SKM-1 treated with dmso at 0.1 percent for 144 hours (cell line): ENCODE results near the gene KSR1.

Experiments
- DNase-seq: peaks from one replicate; lab custom pipeline; 2025; ENCODE audit not compliant: unreplicated experiment; lab: John Stamatoyannopoulos, UW

Gene KSR1

DNA sequence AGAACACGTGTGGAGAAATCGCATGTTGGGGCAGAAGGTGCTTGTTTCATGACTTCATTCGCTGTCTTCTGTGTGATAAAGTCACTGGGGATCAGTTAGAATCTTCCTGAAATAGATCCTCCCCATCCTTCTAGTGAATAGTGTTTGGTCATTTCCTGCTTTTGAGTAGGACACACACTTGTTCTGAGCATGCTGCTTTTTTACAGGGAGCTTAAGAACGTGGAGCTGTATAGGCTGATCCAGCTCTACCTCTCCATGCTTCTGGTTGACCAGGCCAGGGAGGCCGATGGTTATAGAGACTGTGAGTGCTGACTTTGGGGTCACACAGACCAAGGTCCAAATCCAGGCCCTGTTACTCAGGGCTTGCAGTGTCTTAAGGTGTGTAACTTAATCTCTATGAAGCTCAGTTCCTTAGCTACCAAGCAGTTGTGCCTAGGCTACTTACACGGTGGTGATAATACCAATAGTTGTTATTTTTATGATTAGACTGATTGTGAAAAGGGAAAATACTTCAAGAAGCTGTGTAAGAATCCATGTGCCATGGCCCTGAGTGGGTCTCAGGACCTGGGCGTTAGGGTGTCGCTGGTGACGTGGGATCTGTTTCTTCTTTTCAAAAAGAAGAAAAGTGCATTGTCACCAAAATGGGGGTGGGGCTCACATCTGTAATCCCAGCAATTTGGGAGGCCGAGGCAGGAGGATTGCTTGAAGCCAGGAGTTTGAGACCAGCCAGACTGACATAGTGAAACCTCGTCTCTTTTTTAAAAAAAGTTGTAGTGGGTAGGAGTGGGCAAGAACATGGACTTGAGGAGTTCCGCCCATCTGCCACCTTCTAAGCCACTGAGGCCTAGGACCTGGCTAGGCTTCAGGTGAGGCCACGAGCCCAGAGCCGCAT, 110.7 kb downstream of the KSR1 start:
- DNase-seq = no peak

DNA sequence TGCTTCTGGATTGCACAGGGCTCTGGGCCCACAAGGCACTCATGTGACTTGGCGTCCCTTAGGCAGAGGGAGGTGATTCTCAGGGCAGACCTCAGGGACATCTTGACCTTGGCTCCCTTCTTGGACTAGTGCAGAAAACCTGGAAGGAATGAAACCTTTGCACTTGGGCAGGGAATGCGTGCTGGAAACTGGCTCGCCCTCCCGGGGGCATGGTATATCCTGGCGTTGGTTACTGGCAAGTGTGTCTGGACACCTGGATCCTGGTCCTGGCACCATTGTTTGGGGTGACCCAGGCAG, 111.3 kb downstream of the KSR1 start:
- DNase-seq = no peak

DNA sequence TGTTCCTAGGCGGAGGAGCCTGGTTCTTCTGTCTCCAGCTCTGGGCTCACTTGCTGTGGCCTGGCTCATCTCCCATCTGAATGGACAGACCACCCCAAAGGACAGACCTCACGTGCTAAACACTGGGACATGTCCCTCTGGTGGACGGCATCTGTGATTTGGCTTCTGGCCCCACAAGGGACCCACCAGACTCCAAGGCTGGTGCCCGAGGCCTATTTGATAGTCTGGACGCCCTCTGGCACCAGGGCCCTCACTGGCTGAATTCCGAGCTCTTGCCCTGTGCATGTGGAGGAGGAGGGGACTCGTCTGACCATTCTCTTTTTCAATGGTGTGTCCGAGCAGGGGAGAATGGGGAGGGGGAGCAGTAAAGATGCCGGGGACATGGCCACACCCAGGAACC, 112.0 kb downstream of the KSR1 start:
- no peak for DNase-seq

DNA sequence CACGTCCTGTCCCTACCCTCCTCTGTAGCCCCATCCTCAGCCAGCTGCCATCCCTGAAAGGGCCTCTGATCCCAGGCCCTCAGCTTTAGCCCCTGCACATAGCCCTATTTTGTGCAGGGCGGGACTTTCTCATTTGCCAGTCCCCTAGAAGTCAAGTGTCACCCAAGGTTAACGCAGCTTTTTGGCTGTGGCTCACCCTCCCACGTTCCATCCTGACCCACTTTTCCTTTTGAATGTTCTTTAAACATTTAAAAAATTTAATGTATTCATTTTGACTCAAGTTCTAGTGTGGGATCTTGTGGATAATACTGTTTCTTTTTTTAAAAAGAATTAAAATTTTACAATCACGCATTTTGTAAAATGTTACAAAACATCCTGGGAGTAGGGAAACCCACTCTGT, 112.6 kb downstream of the KSR1 start:
- DNase-seq = no peak

GRCh38 chr17:27569257-27569722, 113.0 kb downstream of the KSR1 start:
- peak; percentile 42 for DNase-seq

DNA sequence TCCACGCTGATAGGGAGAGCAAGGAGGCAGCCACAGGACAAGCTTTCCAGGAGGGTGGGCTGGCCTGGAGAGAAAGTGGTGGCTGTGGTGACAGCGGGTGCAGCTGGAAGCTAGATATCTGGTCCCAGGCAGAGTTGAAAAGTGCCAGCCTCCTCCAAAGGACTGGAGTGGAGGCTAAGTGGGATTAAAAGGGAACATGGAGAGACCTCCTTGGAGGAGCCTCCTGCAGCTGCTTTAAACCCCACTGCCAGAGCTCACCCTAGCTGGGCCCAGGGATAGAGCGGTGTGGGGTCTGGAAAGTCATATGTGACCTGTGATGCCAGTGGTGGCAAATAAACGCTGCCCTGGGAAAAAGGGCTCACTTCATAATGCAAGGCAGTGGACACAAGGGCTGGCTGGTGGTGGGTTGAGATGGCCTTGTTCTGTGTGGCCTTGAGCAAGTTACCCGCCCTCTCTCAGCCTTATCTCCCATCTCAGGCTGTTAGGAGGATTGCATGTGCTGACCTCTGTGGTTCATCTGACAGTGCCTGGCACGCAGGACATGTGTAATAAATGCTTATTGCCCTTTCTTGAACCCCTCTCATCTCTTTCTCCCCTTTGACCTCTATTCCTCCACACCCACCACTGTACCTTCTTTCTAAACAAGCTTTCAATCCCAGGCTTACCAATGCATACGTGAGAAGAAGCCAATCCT, 113.8 kb downstream of the KSR1 start:
- no peak for DNase-seq

- no peak for DNase-seq
Measured at GRCh38 chr17:27570578-27570914, 114.3 kb downstream of the KSR1 start.

DNA sequence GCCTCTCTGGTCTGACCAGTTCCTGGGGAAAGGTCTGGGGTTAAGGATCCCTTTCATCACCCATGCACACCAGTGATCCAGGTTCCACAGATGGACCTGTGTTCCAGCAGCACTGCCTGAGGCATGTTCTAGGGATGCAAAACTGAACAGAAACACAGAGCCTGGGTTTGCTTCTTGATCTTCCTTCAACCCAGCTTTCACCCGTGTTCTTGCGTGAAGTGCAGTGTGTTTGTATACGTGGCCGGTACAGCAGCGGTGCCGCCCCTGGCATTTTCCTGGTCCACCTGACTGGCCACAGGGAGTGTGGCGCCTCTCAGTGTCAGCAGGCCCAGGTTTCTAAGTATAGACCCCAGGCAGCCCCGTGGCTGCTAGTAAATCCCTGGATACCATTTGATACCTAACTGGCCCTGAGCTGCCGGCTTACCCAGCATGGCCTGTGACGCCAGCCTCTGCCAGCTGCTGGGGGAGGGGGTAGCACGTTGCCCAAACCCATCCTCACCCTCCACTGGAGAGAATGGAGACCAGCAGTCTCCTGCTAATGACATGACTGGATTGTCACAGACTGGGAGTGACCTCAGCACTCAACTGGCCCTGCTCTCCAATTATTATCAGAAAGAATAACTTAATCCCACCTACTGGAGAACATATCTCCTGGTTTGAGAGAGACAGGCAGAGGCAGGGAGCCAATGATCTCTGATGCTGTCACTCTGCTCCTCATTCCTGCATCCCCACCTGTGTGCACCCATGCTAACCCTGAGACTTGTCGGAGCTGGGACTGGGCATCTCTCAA, 115.5 kb downstream of the KSR1 start:
- DNase-seq = no peak

DNA sequence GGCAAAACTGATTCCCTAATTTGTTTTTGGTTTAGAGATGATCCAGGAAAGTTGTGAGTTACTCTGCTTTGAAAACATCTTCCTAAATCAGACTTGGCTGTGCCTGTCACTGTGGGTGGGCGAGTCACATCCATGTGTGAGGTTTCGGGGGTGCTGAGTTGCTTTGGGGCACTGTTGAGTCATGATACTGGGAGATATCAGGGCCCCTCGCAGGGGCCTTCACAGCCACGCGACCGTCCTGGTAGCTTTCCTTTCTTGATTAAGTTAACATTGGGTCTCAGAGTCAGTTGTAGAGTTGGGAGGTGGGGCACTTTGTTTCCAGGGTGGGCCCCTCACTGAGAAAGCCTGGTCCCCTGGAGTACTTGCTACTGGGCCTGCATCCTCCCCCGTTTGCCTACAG, 116.4 kb downstream of the KSR1 start:
- no peak for DNase-seq

- no peak for DNase-seq
Measured at GRCh38 chr17:27573548-27573947, 117.3 kb downstream of the KSR1 start.

DNA sequence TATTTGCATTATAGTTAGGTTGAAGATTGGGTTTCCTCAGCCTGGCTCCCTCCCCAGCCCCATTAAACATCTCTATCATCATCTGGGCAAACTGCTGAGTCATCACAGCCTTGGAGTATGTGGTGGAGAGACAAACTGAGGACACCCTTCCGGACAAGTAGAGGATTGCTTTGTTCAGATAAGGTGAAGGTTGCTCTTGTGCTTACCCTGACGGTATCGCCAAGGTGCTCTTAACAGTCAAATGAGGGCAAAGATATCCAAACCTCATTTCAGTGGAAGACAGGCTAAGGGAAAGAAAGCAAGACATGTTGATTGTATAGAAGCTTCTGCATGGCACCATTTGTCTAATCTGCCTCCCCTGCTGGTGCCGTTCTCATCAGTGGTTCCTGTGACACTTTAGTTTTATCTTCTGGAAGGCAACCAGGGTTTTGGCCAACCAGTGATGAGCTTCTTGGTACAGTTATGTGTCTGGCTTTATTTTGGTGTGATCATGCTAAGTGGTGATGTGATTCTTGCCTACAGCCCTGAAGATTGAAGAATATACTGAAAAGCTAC, 117.8 kb downstream of the KSR1 start:
- no peak for DNase-seq

DNA sequence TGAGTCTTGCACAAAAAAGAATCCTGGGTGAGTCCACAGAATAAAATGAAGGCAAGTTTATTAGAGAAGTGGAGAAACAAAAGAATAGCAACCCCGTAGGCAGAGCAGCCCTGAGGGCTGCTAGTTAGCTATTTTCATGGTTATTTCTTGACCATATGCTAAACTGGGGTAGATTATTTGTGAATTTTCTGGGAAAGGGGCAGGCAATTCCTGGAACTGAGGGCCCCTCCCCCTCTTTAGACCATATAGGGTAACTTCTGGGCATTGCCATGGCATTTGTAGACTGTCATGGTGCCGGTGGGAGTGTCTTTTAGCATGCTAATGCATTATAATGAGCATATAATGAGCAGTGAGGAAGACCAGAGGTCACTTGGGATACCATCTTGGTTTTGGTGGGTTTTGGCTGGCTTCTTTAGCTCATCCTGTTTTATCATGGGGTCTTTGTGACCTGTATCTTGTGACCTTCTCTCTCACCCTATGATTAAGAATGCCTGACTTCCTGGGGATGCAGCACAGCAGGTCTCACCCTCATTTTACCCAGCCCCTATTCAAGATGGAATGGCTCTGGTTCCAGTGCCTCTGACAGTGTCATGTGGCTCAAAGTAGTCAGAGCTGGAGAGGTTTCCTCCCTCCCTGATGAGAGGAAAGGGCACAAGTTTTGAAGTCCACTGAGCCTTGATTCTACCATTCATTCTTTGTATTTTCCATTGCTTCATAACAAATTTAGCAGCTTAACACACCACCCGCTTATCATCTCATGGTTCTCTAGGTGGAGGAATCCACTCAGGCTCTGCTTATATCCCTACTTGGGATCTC, 119.1 kb downstream of the KSR1 start:
- no peak for DNase-seq

DNA sequence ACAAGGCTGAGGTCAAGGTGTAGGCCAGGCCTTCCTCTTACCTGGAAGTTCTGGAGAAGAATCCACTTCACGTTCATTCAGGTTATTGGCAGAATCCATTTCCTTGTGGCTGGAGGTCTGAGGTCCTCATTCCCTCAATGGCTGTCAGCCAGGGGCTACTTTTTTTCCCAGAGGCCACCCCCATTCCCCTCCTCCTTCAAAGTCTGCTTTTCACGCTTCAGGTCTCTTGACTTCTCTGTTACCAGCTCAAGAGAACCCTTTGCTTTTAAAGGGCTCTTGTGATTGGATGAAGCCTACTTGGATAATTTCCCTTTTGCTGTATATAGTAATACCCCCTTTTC, 119.6 kb downstream of the KSR1 start:
- DNase-seq = no peak

- no peak for DNase-seq
Measured at GRCh38 chr17:27576477-27577083, 120.3 kb downstream of the KSR1 start.

GRCh38 chr17:27577121-27577761, 121.0 kb downstream of the KSR1 start:
- no peak for DNase-seq

- no peak for DNase-seq
Measured at GRCh38 chr17:27577884-27578717, 121.9 kb downstream of the KSR1 start.

DNA sequence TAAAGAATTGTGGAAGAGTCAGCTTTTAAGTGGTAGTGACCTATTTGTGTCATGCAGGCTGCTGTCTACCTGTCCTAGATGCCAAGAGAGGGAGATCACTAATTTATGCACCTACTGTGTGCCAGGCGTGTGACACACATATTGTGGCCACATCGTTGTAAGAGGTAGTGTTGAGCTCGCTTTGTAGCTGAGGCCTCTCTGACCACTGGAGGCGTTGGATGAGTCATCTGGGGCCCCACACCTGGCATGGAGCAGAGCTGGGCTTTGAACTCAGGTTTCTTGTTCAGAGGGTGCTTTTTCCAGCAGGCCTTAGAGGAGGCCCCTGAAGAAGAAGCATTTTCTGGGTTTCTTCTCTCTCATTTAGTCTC, 122.5 kb downstream of the KSR1 start:
- DNase-seq = no peak

- DNase-seq = no peak
Measured at GRCh38 chr17:27579304-27579703, 123.1 kb downstream of the KSR1 start.

DNA sequence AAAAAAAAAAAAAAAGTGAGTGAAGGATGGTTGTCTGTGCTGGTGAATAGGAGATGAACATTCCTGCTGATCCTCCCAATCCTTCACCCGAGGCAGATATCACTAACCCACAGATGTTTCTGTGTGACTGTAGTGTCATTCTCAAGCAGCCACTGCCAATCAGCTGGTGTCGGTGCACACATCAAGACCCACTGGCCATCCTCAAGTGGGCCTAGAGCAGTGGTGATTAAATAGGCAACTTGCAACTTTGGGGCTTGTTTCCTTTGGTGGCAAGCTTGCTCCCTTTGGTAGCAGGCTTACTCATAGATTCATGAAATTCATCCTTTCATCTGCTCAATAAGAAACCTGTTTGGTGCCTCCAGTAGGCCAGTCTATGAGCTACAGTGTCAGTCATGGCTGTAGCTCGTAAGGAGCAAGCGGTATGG, 123.7 kb downstream of the KSR1 start:
- DNase-seq = no peak
